Mesendoderm (in vitro differentiated cells): Measurements from ENCODE around the gene PASK.
"Not testable (repeated sequence)": the region's sequence is repeated elsewhere in the genome, so short reads cannot be mapped to it uniquely, and the experiment has no call there.

Experiments
- DNase-seq: peaks from one replicate; pipeline ENCODE4 v3.0.0; 2013
- H2AK5ac ChIP-seq: 2 replicates; pipeline ENCODE4 v1.6.1; 2013; ENCODE audit warnings: low read length, inconsistent platforms
- H2BK120ac ChIP-seq: 2 replicates; pipeline ENCODE4 v1.6.1; 2013; ENCODE audit warnings: low read depth, mild to moderate bottlenecking, low read length, moderate library complexity, mixed read lengths
- H2BK15ac ChIP-seq: replicated peaks from 2 replicates; pipeline ENCODE4 v1.6.1; 2013; ENCODE audit warnings: low read depth, mild to moderate bottlenecking, moderate library complexity
- H2BK5ac ChIP-seq: 2 replicates; pipeline ENCODE4 v1.6.1; 2013; ENCODE audit warnings: low read length, inconsistent platforms
- H3K18ac ChIP-seq: 2 replicates; pipeline ENCODE4 v1.6.1; 2013; ENCODE audit warnings: mild to moderate bottlenecking, low read length, mixed read lengths
- H3K23ac ChIP-seq: one replicate; pipeline ENCODE4 v1.6.1; 2013; ENCODE audit warnings: low read length
- H3K27ac ChIP-seq: 2 replicates; pipeline ENCODE4 v1.5.1; 2013; ENCODE audit warnings: low read depth, mild to moderate bottlenecking, inconsistent platforms, low read length, moderate library complexity
- H3K27me3 ChIP-seq: 2 replicates; pipeline ENCODE4 v1.6.1; 2013; ENCODE audit warnings: low read length, control low read depth, mild to moderate bottlenecking, inconsistent platforms; ENCODE audit not compliant: insufficient read depth, poor library complexity
- H3K36me3 ChIP-seq: 2 replicates; pipeline ENCODE4 v1.6.1; 2013; ENCODE audit warnings: low read length, inconsistent platforms; ENCODE audit not compliant: control insufficient read depth, insufficient read depth
- H3K4ac ChIP-seq: one replicate; pipeline ENCODE4 v1.6.1; 2013; ENCODE audit warnings: low read depth, mild to moderate bottlenecking, low read length, moderate library complexity
- H3K4me1 ChIP-seq: 2 replicates; pipeline ENCODE4 v1.6.1; 2013; ENCODE audit warnings: low read depth, low read length, inconsistent platforms; ENCODE audit not compliant: control insufficient read depth
- H3K4me2 ChIP-seq: 2 replicates; pipeline ENCODE4 v1.6.1; 2013; ENCODE audit warnings: low read length
- H3K4me3 ChIP-seq: 2 replicates; pipeline ENCODE4 v1.5.1; 2013; ENCODE audit warnings: mild to moderate bottlenecking, low read length
- H3K56ac ChIP-seq: one replicate; pipeline ENCODE4 v1.6.1; 2013; ENCODE audit warnings: low read length
- H3K79me1 ChIP-seq: 2 replicates; pipeline ENCODE4 v1.6.1; 2013; ENCODE audit warnings: low read length, inconsistent platforms
- H3K79me2 ChIP-seq: 2 replicates; pipeline ENCODE4 v1.6.1; 2013; ENCODE audit warnings: mild to moderate bottlenecking, low read length; ENCODE audit not compliant: control insufficient read depth, insufficient read depth
- H3K9ac ChIP-seq: 2 replicates; pipeline ENCODE4 v1.6.1; 2013; ENCODE audit warnings: low read length, inconsistent platforms
- H4K5ac ChIP-seq: one replicate; pipeline ENCODE4 v1.6.1; 2013; ENCODE audit warnings: low read length
- H4K8ac ChIP-seq: one replicate; pipeline ENCODE4 v1.6.1; 2013; ENCODE audit warnings: low read depth, mild to moderate bottlenecking, control low read depth, low read length, moderate library complexity
- WGBS: extraction: QIAGEN DNeasy Blood & Tissue Kit; methylation state at CpG from one replicate; pipeline ENCODE4 v1.1.7; 2013; ENCODE audit warnings: low lambda C conversion rate, missing lambda C conversion rate; ENCODE audit not compliant: insufficient coverage; ENCODE audit errors: extremely low coverage; 5-methylcytosine and 5-hydroxymethylcytosine counted together

PASK gene

DNA sequence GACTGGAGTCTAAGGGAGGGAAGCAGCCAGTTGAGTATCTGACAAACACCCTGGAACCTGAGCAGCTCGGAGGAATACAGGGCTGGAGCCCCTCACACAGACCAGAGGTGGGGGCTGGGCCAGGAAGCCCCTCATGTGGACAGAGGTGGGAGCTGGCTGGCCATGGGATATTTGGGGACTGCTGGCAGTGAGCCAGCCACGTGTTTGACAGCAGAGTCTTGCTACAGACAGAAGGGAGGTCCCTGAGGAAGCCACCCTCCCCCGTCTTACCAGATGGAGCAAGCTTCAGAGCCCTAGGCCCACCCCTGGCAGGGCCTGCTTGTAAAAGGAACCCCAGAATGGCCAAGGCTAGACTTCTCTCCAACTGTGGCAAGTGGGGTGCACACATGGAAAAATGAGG lies 43.6 kb downstream of the PASK start:
- Histone ChIP-seq H2BK5ac (no peak overlapping the region), H3K79me2 (peaks cover 7% of the 10 kb centered on the region), H3K36me3 (no peaks in the 10 kb centered on the region), H4K5ac (no peak overlapping the region), H3K27ac (no peak overlapping the region), H4K8ac (no peak overlapping the region), H3K27me3 (no peaks in the 10 kb centered on the region), H2BK120ac (no peak overlapping the region), H3K4me1 (no peaks in the 10 kb centered on the region), H3K9ac (no peak overlapping the region), H3K4me3 (no peak overlapping the region), H3K56ac (no peak overlapping the region), H3K18ac (no peak overlapping the region), H2AK5ac (no peak overlapping the region), H3K79me1 (peaks cover 7% of the 10 kb centered on the region), H2BK15ac (no peak overlapping the region), H3K4me2 (no peak overlapping the region), H3K4ac (no peak overlapping the region), H3K23ac (no peak overlapping the region)
- DNase-seq: no peak
- WGBS: no CpG with 5 or more reads among the region's 3 CpGs

DNA sequence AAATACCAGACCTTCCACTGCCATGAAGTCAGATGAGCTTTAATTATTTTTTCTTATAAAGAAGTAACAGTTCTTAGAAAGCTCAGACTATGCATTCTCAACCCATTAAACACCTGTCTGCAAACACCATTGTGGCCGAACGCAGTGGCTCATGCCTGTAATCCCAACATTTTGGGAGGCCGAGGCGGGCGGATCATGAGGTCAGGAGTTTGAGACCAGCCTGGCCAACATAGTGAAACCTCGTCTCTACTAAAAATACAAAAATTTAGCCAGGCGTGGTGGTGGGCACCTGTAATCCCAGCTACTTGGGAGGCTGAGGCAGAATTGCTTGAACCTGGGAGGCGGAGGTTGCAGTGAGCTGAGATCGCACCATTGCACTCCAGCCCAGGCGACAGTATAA lies 44.7 kb downstream of the PASK start:
- WGBS: no CpG with 5 or more reads among the region's 10 CpGs
- not testable (repeated sequence) for H2BK15ac ChIP-seq, H3K23ac ChIP-seq, H3K18ac ChIP-seq, H3K36me3 ChIP-seq, H3K4me3 ChIP-seq, H3K56ac ChIP-seq, H3K4ac ChIP-seq, H3K9ac ChIP-seq, H2AK5ac ChIP-seq, H3K27me3 ChIP-seq, H3K4me1 ChIP-seq, H3K4me2 ChIP-seq, H2BK120ac ChIP-seq, H3K27ac ChIP-seq, H4K8ac ChIP-seq, H2BK5ac ChIP-seq, DNase-seq, H4K5ac ChIP-seq
- peaks cover 12% of the 10 kb centered on the region for H3K79me1 ChIP-seq
- peaks cover 11% of the 10 kb centered on the region for H3K79me2 ChIP-seq

DNA sequence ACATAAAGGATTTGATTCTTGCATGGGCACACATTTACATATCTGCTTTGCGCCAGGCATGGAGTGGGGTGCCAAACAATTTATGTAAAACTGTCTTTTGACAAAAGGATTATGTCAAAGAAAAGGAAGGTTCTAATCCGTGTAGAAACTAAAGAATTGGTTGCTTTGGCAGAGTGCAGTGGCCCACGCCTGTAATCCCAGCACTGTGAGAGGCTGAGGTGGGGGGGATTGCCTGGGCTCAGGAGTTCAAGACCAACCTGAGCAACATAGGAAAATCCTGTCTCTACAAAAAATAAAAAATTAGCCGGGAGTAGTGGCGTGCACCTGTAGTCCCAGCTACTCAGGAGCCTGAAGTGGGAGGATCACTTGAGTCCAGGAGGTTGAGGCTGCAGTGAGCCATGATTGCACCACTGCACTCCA lies 46.1 kb downstream of the PASK start:
- H2AK5ac ChIP-seq: no peak overlapping the region
- no peak overlapping the region for H4K8ac ChIP-seq
- H3K79me2 ChIP-seq: peaks cover 14% of the 10 kb centered on the region
- peak overlapping the region; percentile 95 for H3K56ac ChIP-seq
- WGBS: no CpG with 5 or more reads among the region's 5 CpGs
- no peak overlapping the region for H3K18ac ChIP-seq
- H3K4ac ChIP-seq: no peak overlapping the region
- no peak overlapping the region for H2BK120ac ChIP-seq
- no peak overlapping the region for H3K23ac ChIP-seq
- H3K27me3 ChIP-seq: no peaks in the 10 kb centered on the region
- H3K27ac ChIP-seq: no peak overlapping the region
- no peak overlapping the region for H2BK15ac ChIP-seq
- peak overlapping the region; percentile 65 for H3K4me2 ChIP-seq
- no peak overlapping the region for H3K4me3 ChIP-seq
- peak overlapping the region; percentile 93 for H3K9ac ChIP-seq
- peaks cover 14% of the 10 kb centered on the region for H3K79me1 ChIP-seq
- no peak overlapping the region for H2BK5ac ChIP-seq
- no peaks in the 10 kb centered on the region for H3K4me1 ChIP-seq
- no peak overlapping the region for H4K5ac ChIP-seq
- H3K36me3 ChIP-seq: no peaks in the 10 kb centered on the region
- DNase-seq: no peak

DNA sequence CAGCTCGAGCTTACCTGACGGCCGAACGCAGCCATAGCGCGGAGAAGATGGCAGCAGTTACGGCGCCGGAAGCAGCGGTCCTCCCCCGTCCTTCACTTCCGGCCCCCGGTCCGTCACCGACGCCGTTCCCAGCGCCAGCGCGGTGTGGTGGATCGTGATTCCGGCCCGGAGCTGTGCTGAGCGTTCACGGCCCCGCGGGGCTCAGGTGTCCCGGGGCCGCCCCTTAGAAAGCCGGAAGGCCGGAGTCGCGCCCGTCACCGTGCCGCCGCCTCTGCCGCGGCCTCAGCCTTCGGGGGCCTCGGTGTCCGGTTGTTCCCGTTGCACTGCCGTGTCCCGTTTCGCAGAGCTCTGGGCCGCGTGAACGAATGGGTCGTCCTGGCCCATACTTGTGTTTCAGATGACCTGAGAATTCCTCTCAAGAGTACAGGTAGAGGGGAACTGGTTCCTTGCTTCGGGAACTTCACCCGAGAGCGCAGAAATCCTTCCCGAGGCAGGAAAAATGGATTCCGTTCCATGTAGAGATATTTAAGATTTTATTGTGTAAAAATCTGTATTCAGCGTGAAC lies 47.0 kb downstream of the PASK start, which contains the start of gene MTERF4:
Gene MTERF4 (minus strand): TSS at position 49 of the 565 bp plus-strand sequence. CDS start 14 bp downstream, at position 35.
- peak; percentile 89 for DNase-seq
- Histone ChIP-seq H3K23ac (no peak within 1 kb of the TSS), H3K27me3 (no peaks in the 10 kb centered on the region), H3K9ac (peak within 1 kb of the TSS; percentile 93), H2BK5ac (peak within 1 kb of the TSS; percentile 39), H3K4me1 (no peaks in the 10 kb centered on the region), H3K56ac (peak within 1 kb of the TSS; percentile 95), H2BK120ac (peak within 1 kb of the TSS; percentile 6), H3K4me3 (peak within 1 kb of the TSS; percentile 78), H3K36me3 (no peaks in the 10 kb centered on the region), H3K79me1 (peaks cover 16% of the 10 kb centered on the region), H4K8ac (peak within 1 kb of the TSS; percentile 84), H2BK15ac (no peak within 1 kb of the TSS), H4K5ac (no peak within 1 kb of the TSS), H3K4me2 (peak within 1 kb of the TSS; percentile 91), H3K18ac (peak within 1 kb of the TSS; percentile 54), H3K4ac (peak within 1 kb of the TSS; percentile 84), H3K27ac (peak within 1 kb of the TSS; percentile 45), H3K79me2 (peaks cover 14% of the 10 kb centered on the region), H2AK5ac (no peak within 1 kb of the TSS)
- WGBS: no CpG with 5 or more reads among the region's 56 CpGs

DNA sequence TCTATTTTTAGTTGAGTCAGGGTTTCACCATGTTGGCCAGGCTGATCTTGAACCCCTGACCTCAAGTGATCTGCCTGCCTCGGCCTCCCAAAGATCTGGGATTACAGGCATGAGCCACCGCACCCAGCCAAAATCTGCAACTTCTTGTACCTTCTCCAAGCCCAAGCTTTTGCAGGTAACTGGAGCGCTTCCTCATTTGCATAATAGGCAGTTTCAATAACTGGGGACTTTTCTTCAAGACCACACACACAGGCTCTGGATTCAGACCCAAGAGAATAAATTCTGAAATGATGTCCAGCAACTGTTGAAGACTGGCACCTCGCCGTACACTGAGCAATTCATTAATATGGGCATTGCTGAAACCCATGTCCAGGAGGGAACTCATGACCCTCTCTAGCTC lies 50.0 kb downstream of the PASK start:
- H3K18ac ChIP-seq: no peak overlapping the region
- H4K8ac ChIP-seq: no peak overlapping the region
- peaks cover 23% of the 10 kb centered on the region for H3K79me1 ChIP-seq
- H3K4me3 ChIP-seq: no peak overlapping the region
- H3K4me2 ChIP-seq: no peak overlapping the region
- H3K27ac ChIP-seq: no peak overlapping the region
- H3K4ac ChIP-seq: no peak overlapping the region
- no peak overlapping the region for H3K9ac ChIP-seq
- H3K56ac ChIP-seq: no peak overlapping the region
- H2BK120ac ChIP-seq: no peak overlapping the region
- WGBS: no CpG with 5 or more reads among the region's 5 CpGs
- no peak overlapping the region for H2BK15ac ChIP-seq
- no peaks in the 10 kb centered on the region for H3K27me3 ChIP-seq
- no peaks in the 10 kb centered on the region for H3K4me1 ChIP-seq
- no peak overlapping the region for H3K23ac ChIP-seq
- no peak overlapping the region for H4K5ac ChIP-seq
- H2AK5ac ChIP-seq: no peak overlapping the region
- no peak overlapping the region for H2BK5ac ChIP-seq
- DNase-seq: no peak
- H3K36me3 ChIP-seq: peaks cover 5% of the 10 kb centered on the region
- H3K79me2 ChIP-seq: peaks cover 14% of the 10 kb centered on the region

DNA sequence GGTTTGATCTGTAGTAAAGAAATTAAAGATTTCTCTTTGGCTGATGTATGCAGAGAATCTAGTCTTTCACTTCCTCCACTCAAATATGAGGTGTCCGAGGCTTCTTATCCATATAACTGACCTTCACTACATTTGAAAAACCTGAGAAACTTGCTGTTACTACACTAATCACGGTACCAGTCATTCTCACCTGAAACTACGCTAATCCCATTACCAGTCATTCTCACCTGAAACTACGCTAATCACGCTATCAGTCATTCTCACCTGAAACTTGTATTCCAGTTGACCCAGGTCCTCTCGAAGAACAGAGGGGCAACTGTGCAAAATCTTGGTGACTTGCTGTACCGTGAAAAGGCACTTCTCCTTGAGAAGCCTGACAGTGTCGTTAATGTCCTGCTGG lies 52.3 kb downstream of the PASK start:
- Histone ChIP-seq H3K56ac (no peak overlapping the region), H4K8ac (no peak overlapping the region), H3K79me2 (peaks cover 14% of the 10 kb centered on the region), H3K36me3 (peaks cover 6% of the 10 kb centered on the region), H2AK5ac (no peak overlapping the region), H3K9ac (no peak overlapping the region), H3K27me3 (no peaks in the 10 kb centered on the region), H3K27ac (no peak overlapping the region), H3K4ac (no peak overlapping the region), H4K5ac (no peak overlapping the region), H3K4me1 (no peaks in the 10 kb centered on the region), H2BK120ac (no peak overlapping the region), H3K4me2 (no peak overlapping the region), H2BK15ac (no peak overlapping the region), H3K18ac (no peak overlapping the region), H3K4me3 (no peak overlapping the region), H2BK5ac (no peak overlapping the region), H3K23ac (no peak overlapping the region), H3K79me1 (peaks cover 23% of the 10 kb centered on the region)
- DNase-seq: no peak
- WGBS: no CpG with 5 or more reads among the region's 8 CpGs
